Measurements from ENCODE around the gene IHH. TPM values are rescaled to one million over a fixed set of nuclear protein-coding genes. Genes with fewer than 3 reads are reported as not detected.

Gene IHH
- total RNA-seq, 1 donor from 2014 or later = not detected

DNA sequence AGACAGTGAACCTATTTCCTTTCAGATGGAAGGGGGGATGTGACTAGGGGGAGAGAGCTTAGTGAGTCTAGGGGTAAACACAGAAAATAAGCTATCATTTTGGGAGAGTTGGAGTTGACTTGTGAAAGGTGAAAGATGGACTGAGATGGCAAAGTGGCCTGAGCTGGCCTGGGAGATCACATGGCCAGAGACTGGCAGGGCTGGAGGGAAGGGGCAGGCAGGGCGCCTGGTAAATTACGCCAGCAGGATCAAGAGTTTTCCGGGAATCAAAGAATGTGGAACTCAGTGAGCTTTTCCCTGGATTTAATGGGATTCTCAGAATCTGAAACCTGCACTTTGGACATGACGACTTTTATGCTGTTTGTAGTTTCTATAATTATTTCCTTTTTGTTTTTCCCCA, 18.6 kb downstream of the IHH start:
- FAIRE-seq = no peak
- Histone ChIP-seq H3K27me3 (ENCODE audit: control insufficient read depth, insufficient read depth, low read length) (peaks cover 4% of the 10 kb centered on the region), H3K4me3 (ENCODE audit: low read depth, low read length) (no peak overlapping the region), H3K36me3 (ENCODE audit: control insufficient read depth, insufficient read depth, low read length) (no peaks in the 10 kb centered on the region)
- no peak for DNase-seq (ENCODE audit: low read depth)
- TF ChIP-seq, protein P1, sequence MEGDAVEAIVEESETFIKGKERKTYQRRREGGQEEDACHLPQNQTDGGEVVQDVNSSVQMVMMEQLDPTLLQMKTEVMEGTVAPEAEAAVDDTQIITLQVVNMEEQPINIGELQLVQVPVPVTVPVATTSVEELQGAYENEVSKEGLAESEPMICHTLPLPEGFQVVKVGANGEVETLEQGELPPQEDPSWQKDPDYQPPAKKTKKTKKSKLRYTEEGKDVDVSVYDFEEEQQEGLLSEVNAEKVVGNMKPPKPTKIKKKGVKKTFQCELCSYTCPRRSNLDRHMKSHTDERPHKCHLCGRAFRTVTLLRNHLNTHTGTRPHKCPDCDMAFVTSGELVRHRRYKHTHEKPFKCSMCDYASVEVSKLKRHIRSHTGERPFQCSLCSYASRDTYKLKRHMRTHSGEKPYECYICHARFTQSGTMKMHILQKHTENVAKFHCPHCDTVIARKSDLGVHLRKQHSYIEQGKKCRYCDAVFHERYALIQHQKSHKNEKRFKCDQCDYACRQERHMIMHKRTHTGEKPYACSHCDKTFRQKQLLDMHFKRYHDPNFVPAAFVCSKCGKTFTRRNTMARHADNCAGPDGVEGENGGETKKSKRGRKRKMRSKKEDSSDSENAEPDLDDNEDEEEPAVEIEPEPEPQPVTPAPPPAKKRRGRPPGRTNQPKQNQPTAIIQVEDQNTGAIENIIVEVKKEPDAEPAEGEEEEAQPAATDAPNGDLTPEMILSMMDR (IDR thresholded peaks at IDR 0.05; ENCODE audit: insufficient read depth, low read length, severe bottlenecking) = no peak

DNA sequence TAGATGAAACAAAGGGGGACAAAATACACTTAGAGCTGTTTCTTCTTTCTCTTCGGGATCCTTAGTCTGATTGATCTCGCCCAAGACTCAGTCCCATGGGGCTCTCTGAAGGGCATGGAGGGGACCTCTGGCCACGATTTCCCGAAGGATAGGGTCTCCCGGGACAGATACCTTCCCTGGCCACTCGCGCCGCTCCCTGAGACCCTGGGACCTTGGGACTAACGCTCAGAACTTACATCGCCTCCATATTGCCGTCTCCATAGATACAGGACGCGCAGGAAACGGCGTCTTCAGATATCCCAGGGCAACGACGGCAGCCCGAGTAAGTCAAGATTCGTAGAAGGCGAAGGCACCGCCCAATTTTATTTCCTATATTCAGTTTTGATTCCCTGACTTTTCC, 19.5 kb downstream of the IHH start, which contains the start of gene CFAP65:
Gene CFAP65 (minus strand): TSS at position 265 of the 400 bp plus-strand sequence. CDS start 2,468 bp downstream, outside the sequence.
- DNase-seq (ENCODE audit: low read depth) (peak; percentile 44), FAIRE-seq (no peak)
- TF ChIP-seq, protein P1 (IDR thresholded peaks at IDR 0.05; ENCODE audit: insufficient read depth, low read length, severe bottlenecking) = no peak
- H3K4me3 ChIP-seq (ENCODE audit: low read depth, low read length) = peak within 1 kb of the TSS; percentile 19
- H3K36me3 ChIP-seq (ENCODE audit: control insufficient read depth, insufficient read depth, low read length) = no peaks in the 10 kb centered on the region
- H3K27me3 ChIP-seq (ENCODE audit: control insufficient read depth, insufficient read depth, low read length) = peaks cover 4% of the 10 kb centered on the region

DNA sequence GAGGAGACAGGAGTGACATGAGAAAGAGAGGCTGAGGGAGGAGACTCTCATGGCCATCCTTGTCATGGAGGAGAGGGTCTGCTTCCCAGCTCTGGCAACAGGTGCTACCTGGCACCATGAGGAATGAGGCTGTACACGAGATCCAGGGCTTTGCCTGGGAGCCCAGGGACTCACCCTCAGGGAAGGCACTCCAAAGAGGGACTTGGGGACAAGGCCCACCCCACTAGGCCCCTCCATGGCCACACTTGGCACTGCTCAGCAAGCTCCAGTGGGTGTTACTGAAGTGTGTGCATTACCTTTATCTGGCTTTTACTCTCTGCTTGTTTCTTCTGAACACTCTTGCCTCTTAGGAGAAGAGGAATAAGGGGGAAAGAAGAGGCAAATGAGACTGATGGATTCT, 22.1 kb downstream of the IHH start:
- H3K27me3 ChIP-seq (ENCODE audit: control insufficient read depth, insufficient read depth, low read length) = peaks cover 6% of the 10 kb centered on the region
- H3K36me3 ChIP-seq (ENCODE audit: control insufficient read depth, insufficient read depth, low read length) = no peaks in the 10 kb centered on the region
- TF ChIP-seq, protein P1 (IDR thresholded peaks at IDR 0.05; ENCODE audit: insufficient read depth, low read length, severe bottlenecking) = no peak
- H3K4me3 ChIP-seq (ENCODE audit: low read depth, low read length) = no peak overlapping the region
- DNase-seq (ENCODE audit: low read depth) (no peak), FAIRE-seq (no peak)

DNA sequence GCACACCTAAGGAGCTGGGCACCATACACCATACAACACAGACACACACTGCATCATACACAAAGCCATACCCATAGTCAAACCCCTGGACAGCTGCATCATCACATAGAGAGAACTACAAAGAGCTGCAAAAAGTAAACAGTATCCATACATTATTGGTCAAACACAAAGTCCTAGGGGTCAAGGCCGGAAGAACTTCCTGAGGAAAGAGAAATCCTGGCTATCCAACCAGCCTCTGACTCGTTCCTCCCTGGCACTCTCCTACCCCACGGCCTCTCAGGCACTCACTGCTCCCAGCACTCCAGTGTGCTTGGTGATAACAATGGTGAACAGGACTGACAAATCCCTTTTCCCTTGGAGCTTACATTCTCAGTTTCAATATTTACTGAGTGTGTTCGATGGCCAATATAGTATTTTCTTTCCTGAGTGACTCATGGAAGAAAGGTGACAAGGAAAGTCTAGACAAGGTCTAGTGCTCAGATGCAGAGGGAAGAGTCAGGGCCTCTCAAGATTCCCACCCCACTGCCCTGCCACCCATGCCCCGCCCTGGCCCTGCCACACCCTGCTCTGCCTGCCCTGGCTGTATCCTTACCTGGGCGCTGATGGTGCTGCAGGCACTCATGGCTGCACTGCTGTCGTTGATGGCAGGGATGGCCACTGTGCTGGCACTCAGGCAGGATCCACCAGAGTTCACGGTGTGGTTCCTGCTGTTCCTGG, 22.8 kb downstream of the IHH start:
- Histone ChIP-seq H3K4me3 (ENCODE audit: low read depth, low read length) (no peak overlapping the region), H3K27me3 (ENCODE audit: control insufficient read depth, insufficient read depth, low read length) (peaks cover 7% of the 10 kb centered on the region), H3K36me3 (ENCODE audit: control insufficient read depth, insufficient read depth, low read length) (no peaks in the 10 kb centered on the region)
- no peak for DNase-seq (ENCODE audit: low read depth)
- TF ChIP-seq, protein P1 (IDR thresholded peaks at IDR 0.05; ENCODE audit: insufficient read depth, low read length, severe bottlenecking) = no peak
- FAIRE-seq = no peak

DNA sequence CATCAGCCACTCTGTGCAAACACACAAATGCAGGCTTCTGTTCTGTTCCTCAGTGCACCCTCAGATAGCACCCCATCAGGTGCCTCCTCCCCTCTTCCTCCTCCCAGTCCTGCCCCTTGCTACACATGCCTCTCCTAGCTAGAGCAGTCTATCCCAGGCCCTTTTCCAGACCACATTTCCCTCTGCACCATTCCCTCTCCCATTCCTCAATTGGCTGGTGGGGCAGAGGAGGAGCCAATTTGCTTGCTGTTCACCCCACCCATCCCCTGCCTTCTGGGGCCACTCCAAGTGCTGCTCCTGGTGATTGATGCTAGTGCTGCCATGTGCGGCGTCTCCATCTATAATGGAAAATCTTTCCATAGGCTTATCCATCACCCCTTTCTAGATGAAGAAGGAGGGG, 24.8 kb downstream of the IHH start:
- Histone ChIP-seq H3K36me3 (ENCODE audit: control insufficient read depth, insufficient read depth, low read length) (no peaks in the 10 kb centered on the region), H3K27me3 (ENCODE audit: control insufficient read depth, insufficient read depth, low read length) (peaks cover 7% of the 10 kb centered on the region), H3K4me3 (ENCODE audit: low read depth, low read length) (no peak overlapping the region)
- DNase-seq (ENCODE audit: low read depth) (no peak), FAIRE-seq (peak; percentile 28)
- TF ChIP-seq, protein P1 (IDR thresholded peaks at IDR 0.05; ENCODE audit: insufficient read depth, low read length, severe bottlenecking) = no peak

DNA sequence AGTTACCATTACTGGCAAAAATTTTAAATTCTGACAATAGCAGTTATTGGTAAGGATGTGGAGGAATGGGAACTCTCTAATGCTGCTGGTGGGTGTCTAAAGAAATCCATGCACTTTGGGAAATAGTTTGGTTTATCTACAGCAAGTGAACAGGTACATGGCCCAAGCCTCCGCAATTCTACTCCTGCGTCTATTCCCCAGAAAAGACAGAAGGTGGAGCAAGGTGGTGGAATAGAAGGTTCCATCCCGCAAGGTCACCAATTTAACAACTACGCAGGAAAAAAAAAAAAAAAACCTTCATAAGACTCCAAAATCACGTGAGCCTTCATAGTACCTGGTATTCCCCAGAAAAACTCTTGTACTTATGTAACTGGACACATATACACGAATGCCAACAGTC, 25.9 kb downstream of the IHH start:
- peaks cover 7% of the 10 kb centered on the region for H3K27me3 ChIP-seq (ENCODE audit: control insufficient read depth, insufficient read depth, low read length)
- no peak overlapping the region for H3K4me3 ChIP-seq (ENCODE audit: low read depth, low read length)
- H3K36me3 ChIP-seq (ENCODE audit: control insufficient read depth, insufficient read depth, low read length) = no peaks in the 10 kb centered on the region
- FAIRE-seq (no peak), DNase-seq (ENCODE audit: low read depth) (no peak)
- TF ChIP-seq, protein P1 (IDR thresholded peaks at IDR 0.05; ENCODE audit: insufficient read depth, low read length, severe bottlenecking) = no peak

All from bronchial epithelial cell (primary cell).